GM12874 (cell line): ENCODE data around the gene PTPN22.

ENCODE experiments used
- TF ChIP-seq, protein P1 (sequence below): IDR thresholded peaks from 2 replicates; pipeline ENCODE4 v1.5.1; 2011; ENCODE audit warnings: low read depth, mild to moderate bottlenecking, control low read depth, low read length, moderate library complexity; ENCODE audit not compliant: insufficient read depth

The PTPN22 gene

DNA sequence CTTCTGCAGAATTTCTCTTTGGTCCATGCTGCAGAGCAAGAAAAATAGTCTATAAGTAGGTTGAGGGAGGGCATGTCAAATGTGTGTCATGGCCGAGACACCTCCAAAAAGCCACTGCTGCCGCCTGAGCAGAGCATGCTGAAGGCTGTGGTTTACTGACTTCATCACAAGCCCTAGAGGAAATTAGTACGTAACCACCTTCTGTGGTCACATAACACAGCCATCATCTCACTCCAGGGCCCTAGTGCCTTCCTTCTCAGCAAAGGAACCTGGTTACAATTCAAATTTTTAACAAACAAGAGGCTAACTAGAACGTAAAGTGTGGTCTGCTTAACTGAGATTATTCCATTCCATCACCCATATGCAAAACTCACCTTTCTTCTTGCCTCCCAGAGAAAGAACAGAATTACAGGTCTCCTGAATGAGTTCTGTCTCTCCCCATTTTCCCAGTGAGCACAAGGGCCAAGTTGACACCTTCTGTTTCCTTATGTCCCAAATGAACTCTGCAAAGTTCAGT, at the start of gene PTPN22:
Gene PTPN22 (minus strand): TSS at position 116 of the 517 bp plus-strand sequence.
- TF ChIP-seq, protein P1, sequence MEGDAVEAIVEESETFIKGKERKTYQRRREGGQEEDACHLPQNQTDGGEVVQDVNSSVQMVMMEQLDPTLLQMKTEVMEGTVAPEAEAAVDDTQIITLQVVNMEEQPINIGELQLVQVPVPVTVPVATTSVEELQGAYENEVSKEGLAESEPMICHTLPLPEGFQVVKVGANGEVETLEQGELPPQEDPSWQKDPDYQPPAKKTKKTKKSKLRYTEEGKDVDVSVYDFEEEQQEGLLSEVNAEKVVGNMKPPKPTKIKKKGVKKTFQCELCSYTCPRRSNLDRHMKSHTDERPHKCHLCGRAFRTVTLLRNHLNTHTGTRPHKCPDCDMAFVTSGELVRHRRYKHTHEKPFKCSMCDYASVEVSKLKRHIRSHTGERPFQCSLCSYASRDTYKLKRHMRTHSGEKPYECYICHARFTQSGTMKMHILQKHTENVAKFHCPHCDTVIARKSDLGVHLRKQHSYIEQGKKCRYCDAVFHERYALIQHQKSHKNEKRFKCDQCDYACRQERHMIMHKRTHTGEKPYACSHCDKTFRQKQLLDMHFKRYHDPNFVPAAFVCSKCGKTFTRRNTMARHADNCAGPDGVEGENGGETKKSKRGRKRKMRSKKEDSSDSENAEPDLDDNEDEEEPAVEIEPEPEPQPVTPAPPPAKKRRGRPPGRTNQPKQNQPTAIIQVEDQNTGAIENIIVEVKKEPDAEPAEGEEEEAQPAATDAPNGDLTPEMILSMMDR: no peak

DNA sequence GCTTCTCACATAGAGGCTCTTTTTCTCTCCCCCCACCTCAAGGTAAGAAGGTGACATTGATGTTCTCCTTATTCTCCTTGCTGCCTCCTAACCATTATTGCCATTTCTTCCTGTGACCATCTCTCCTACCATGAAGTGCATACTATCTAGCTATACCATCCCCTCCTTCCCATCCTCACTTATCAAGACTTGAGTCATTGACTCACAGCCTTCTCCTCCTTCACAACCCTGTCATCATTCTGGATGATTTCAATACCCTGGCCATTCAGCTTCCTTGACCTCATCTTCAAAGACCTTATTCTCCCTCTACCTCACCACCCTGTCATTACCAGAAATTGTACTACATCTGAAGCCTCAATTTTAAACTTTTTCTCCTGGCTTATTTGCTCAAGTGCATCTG, 46.7 kb upstream of the PTPN22 start:
- TF ChIP-seq, protein P1: no peak

DNA sequence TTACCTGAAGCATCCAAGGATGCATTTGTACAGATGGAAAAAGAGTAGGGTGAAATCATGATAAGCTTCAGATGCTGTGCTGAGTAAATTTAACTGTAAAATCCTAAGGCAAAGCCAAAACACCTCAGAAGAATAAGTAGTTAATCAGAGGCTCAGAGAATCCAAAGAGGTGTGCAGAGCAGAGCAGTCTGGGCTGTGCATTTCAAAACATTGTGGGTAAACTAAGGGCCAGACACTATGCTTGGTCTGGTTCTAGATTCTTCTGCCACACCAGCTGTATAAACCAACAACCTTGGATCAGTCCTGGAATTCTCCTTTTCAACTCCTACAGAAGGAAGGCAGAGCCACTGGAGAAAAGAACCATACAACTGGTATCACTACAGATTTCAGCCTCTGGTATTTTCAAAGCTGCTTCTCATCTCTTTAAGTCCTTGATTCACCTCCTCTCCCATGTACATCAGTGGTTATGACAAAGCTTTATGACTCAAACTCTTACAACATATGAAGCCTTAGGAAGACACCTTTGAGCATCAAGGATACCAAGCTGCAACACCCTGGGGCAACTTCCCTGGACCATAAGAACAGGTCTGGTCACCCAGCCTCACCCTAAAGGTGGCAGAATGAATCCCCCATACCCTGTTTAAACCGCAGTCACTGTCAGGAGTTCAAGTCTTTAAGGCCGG, 46.0 kb upstream of the PTPN22 start:
- TF ChIP-seq, protein P1: no peak

DNA sequence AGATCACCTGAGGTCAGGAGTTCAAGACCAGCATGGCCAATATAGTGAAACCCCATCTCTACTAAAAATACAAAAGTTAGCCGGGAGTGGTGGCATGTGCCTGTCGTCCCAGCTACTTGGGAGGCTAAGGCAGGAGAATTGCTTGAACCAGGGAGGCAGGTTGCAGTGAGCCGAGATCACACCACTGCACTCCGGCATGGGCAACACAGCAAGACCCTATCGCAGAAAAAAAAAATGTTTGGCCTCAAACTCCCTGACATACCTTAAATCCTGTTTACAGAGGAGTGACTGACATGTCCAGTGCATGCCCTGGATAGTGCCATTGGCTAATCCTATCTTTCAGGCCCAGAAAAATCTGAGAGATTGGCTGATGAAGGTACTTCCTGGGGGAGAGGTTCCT, 45.5 kb upstream of the PTPN22 start:
- TF ChIP-seq, protein P1: no peak

DNA sequence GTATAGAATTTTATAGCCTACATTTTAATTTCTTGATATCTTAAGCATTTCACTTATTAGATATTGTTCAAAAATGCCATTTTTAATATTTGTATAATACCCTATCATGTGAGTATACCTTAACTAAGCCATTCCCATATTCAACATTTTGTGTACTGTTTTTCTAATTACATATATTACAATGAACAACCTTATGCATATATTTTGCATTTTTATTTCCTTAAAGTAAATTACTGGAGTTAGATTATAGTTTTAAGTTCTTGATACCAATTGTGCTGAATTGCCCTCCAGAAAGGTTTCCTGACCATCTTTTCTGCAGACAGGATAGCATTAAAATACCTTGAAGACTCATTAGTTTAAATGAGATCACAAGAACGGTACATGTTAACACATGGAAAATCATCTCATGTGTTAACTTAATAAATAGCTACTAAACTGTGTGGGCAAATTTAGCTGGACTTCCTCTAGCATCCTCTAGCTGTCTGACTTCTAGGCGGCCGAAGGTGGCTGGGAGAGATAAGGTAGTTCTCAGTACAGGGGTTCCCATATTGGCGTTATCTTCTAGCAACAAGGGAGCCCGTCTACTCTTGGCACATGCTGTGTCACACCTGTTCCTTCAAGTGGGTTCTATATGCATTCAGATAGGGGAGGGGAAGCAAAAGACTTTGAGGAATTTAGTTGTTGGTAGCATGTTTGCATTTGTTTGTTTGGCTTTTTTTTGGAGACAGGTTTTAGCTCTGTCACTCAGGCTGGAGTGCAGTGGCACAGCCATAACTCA, 42.6 kb upstream of the PTPN22 start:
- TF ChIP-seq, protein P1: no peak

DNA sequence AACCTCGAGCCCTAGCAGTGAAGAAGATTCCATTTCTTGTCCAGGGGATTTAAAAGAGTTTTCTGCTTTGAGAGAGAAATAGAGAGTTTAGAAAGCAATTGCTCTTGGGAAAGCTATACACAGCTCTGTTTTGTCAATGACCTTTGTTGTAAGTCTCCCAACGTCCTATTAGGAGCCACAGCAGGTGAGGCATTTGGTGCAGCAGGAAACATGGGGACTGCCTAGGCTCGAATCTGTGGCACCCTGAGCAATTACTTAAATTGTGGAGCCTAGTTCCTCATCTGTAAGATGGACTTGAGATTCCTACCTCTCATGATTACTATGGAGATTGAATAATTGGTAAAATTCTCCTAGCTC, 41.8 kb upstream of the PTPN22 start:
- TF ChIP-seq, protein P1: no peak

DNA sequence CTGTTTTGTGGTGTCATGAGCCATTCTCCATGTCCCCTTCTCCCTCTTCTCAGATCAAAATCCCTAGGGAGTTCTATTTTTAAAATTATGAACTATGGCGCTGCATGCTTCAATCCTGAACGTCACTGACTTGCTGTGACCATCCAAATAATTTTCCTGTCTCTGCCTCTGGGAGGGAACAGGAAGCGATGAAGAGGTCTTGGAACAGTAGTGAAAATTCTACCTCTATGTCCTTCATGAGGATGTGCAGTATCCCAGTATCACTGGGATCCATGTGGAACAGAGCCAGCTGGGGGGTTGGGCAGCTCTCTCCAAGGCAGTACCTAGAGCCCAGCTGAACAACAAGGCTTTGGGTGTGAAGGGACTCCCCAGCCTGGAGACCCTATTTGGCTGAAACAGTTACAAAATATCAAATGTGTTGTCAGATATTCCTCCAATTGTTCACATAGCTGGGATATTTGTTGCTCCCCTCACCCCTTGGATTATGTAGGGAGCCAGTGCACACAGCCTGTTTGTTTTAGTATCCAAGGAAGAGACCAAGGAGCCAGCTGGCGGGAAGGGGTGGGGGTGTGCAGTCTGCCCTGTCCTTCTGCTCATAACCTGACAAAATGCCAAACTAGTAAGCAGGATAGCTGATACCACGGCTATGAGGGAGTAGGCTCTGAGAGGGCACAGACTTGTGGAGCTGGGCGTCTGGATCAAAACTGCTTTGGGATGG, 41.2 kb upstream of the PTPN22 start:
- TF ChIP-seq, protein P1: no peak
